HG03342 (cell line): ENCODE data around the gene PLEKHO2.

Experiments
- ATAC-seq: cut with Tn5 transposase; IDR thresholded peaks from one replicate; pipeline ENCODE4 v1.9.1; 2021; ENCODE audit warnings: mild to moderate bottlenecking, moderate library complexity; ENCODE audit not compliant: unreplicated experiment

Gene PLEKHO2

GRCh38 chr15:64891561-64891960 lies 49.8 kb downstream of the PLEKHO2 start:
- ATAC-seq: no peak

GRCh38 chr15:64892847-64893403 lies 51.2 kb downstream of the PLEKHO2 start:
- ATAC-seq: no peak

- peak; percentile 62 for ATAC-seq
Observed at GRCh38 chr15:64893481-64894394, 52.0 kb downstream of the PLEKHO2 start.

- ATAC-seq: peak; percentile 34
Observed at GRCh38 chr15:64894395-64895056, 52.8 kb downstream of the PLEKHO2 start.

GRCh38 chr15:64895285-64896065 lies 53.8 kb downstream of the PLEKHO2 start:
- ATAC-seq: peak; percentile 24

GRCh38 chr15:64896371-64897069 lies 54.8 kb downstream of the PLEKHO2 start:
- no peak for ATAC-seq

GRCh38 chr15:64897345-64897985 lies 55.8 kb downstream of the PLEKHO2 start:
- no peak for ATAC-seq

- no peak for ATAC-seq
Observed at GRCh38 chr15:64898406-64898805, 56.7 kb downstream of the PLEKHO2 start.

- ATAC-seq: no peak
Observed at GRCh38 chr15:64901141-64901540, 59.4 kb downstream of the PLEKHO2 start.

- no peak for ATAC-seq
Observed at GRCh38 chr15:64901914-64902313, 60.2 kb downstream of the PLEKHO2 start.

- ATAC-seq: no peak
Observed at GRCh38 chr15:64902863-64903262, 61.1 kb downstream of the PLEKHO2 start.

- ATAC-seq: no peak
Observed at GRCh38 chr15:64903326-64903950, 61.7 kb downstream of the PLEKHO2 start.

GRCh38 chr15:64904189-64904588 lies 62.5 kb downstream of the PLEKHO2 start:
- ATAC-seq: no peak

- no peak for ATAC-seq
Observed at GRCh38 chr15:64905119-64905831, 63.6 kb downstream of the PLEKHO2 start.

- ATAC-seq: no peak
Observed at GRCh38 chr15:64905941-64906340, 64.2 kb downstream of the PLEKHO2 start.

- ATAC-seq: no peak
Observed at GRCh38 chr15:64906402-64906801, 64.7 kb downstream of the PLEKHO2 start.

- no peak for ATAC-seq
Observed at GRCh38 chr15:64907991-64908390, 66.3 kb downstream of the PLEKHO2 start.

- ATAC-seq: no peak
Observed at GRCh38 chr15:64909546-64909945, 67.8 kb downstream of the PLEKHO2 start.
